Panc1 (cell line): ENCODE data around the gene PLPP4. TPM values are rescaled to one million over a fixed set of nuclear protein-coding genes. Genes with fewer than 3 reads are reported as not detected.

Source experiments
- ATAC-seq: fragments of 200-7000 bp; cut with Tn5 transposase; 2 replicates; pipeline ENCODE4 v1.9.1; 2020; ENCODE audit warnings: mild to moderate bottlenecking, moderate library complexity
- BruUV-seq: library from RNA; stranded (reverse); fragments of 400-500 nt; replicated peaks from 2 replicates; lab custom pipeline; 2021; lab: Mats Ljungman, UMichigan
- CTCF ChIA-PET: fragments of 300-600 bp; sonication (Branson Sonifier 250); formaldehyde crosslinking; loops from one replicate; lab custom pipeline; 2022; ENCODE audit warnings: antibody characterized with exemption; lab: Charles Lee
- POLR2A ChIA-PET: fragments of 300-600 bp; sonication (Branson Sonifier 250); formaldehyde crosslinking; loops from one replicate; lab custom pipeline; 2022; ENCODE audit warnings: antibody characterized with exemption; lab: Charles Lee
- DNase-seq: peaks from one replicate; pipeline ENCODE4 v3.0.0-alpha.2; 2010; ENCODE audit warnings: low read depth, low spot score
- H3K27ac ChIP-seq: 2 replicates; pipeline ENCODE4 v1.5.1; 2011; ENCODE audit warnings: mild to moderate bottlenecking, low read length, inconsistent platforms
- H3K27me3 ChIP-seq: fragments of 200-500 bp; sonication (Bioruptor generic); 2 replicates; pipeline ENCODE4 v1.6.0; 2014; ENCODE audit warnings: low read length, inconsistent platforms; ENCODE audit not compliant: control insufficient read depth, insufficient read depth
- H3K36me3 ChIP-seq: fragments of 200-500 bp; sonication (Bioruptor generic); 2 replicates; pipeline ENCODE4 v1.5.1; 2014; ENCODE audit warnings: inconsistent platforms, mild to moderate bottlenecking, low read length, moderate library complexity; ENCODE audit not compliant: control insufficient read depth, insufficient read depth
- H3K4me1 ChIP-seq: 2 replicates; pipeline ENCODE4 v1.5.1; 2011; ENCODE audit warnings: inconsistent platforms, mild to moderate bottlenecking, low read length, moderate library complexity; ENCODE audit not compliant: control insufficient read depth, insufficient read depth
- H3K4me3 ChIP-seq, 2 experiments: 2 replicates each; pipeline ENCODE4 v1.5.1; 2011 to 2012; ENCODE audit warnings: low read depth in 2 of 2, low read length in 2 of 2, mild to moderate bottlenecking in 2 of 2, inconsistent platforms in 1 of 2, moderate library complexity in 1 of 2
- H3K9me3 ChIP-seq: fragments of 200-500 bp; sonication (Bioruptor generic); 2 replicates; pipeline ENCODE4 v1.5.1; 2014; ENCODE audit warnings: low read depth, mild to moderate bottlenecking, inconsistent platforms, low read length, moderate library complexity; ENCODE audit not compliant: control insufficient read depth, insufficient read depth
- POLR2AphosphoS5 ChIP-seq: IDR thresholded peaks from 2 replicates; pipeline ENCODE4 v1.6.1; 2012; ENCODE audit warnings: mild to moderate bottlenecking, low read depth, low read length, moderate library complexity
- SIN3A ChIP-seq: IDR thresholded peaks from 2 replicates; pipeline ENCODE4 v1.6.1; 2012; ENCODE audit warnings: low read depth, mild to moderate bottlenecking, low read length, moderate library complexity, borderline replicate concordance; ENCODE audit not compliant: insufficient read depth
- TCF7L2 ChIP-seq: IDR thresholded peaks from 2 replicates; pipeline ENCODE4 v1.6.1; 2011; ENCODE audit warnings: mild to moderate bottlenecking, low read depth, low read length, inconsistent platforms
- in situ Hi-C: cut with HindIII; loops from 2 replicates; pipeline ENCODE4 v1.10.0; 2016; ENCODE audit warnings: low sequenced_read_pairs, low pct_unique_long_range_greater_than_20kb
- intact Hi-C: fragments of 100-400 bp; cut with micrococcal nuclease; formaldehyde crosslinking; loops from one replicate; pipeline ENCODE4 v1.10.0; 2022; ENCODE audit not compliant: unreplicated experiment
- total RNA-seq: library from RNA; stranded (reverse); gene quantifications from one replicate; pipeline ENCODE4 v1.2.1, GENCODE V29; 2021; ENCODE audit not compliant: unreplicated experiment
- TF ChIP-seq, protein P1 (sequence below): fragments of 450-650 bp; IDR thresholded peaks from 2 replicates; pipeline ENCODE4 v1.5.1; 2017; ENCODE audit warnings: mild to moderate bottlenecking
- TF ChIP-seq, protein P2 (sequence below), 2 experiments: IDR thresholded peaks; 2 replicates each; pipeline ENCODE4 v1.6.1; 2011 to 2012; ENCODE audit warnings: low read depth in 2 of 2, control low read depth in 1 of 2, low read length in 1 of 2, mild to moderate bottlenecking in 1 of 2, moderate library complexity in 1 of 2; ENCODE audit not compliant: insufficient read depth in 1 of 2

PLPP4 gene
- total RNA-seq, 1 experiment from 2014 or later = 0.18 TPM

DNA sequence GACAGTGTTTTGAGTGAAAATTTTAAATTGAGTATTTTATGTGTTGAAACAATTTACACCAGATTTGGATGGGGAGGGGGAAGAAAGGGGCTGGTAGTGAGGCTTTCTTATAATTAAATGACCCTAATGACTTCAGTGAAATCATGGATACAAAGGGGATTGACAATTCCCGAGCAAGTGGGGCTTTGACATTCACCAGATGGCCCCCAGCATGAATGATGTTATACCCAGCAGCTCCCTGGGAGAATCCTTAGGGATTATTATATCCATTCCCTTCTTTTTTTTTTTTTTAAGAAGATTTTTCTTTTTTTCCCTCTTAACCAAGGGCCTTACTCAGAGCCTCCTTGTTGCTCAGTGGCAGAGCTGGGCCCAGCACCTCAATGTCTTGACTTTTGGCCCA, 17.9 kb downstream of the PLPP4 start:
- ChIA-PET CTCF (no interaction called here), POLR2A (no interaction called here)
- intact Hi-C loops = no loop called here
- ATAC-seq (no peak), DNase-seq (no peak)
- Histone ChIP-seq H3K27ac (no peak overlapping the region), H3K9me3 (0 out of 2 replicates have a peak, but pooled peaks cover 4% of the 10 kb centered on the region), H3K4me3 (no peak overlapping the region), H3K4me1 (no peaks in the 10 kb centered on the region), H3K27me3 (no peaks in the 10 kb centered on the region), H3K36me3 (no peaks in the 10 kb centered on the region)
- in situ Hi-C loops = no loop called here
- TF ChIP-seq, protein P1, sequence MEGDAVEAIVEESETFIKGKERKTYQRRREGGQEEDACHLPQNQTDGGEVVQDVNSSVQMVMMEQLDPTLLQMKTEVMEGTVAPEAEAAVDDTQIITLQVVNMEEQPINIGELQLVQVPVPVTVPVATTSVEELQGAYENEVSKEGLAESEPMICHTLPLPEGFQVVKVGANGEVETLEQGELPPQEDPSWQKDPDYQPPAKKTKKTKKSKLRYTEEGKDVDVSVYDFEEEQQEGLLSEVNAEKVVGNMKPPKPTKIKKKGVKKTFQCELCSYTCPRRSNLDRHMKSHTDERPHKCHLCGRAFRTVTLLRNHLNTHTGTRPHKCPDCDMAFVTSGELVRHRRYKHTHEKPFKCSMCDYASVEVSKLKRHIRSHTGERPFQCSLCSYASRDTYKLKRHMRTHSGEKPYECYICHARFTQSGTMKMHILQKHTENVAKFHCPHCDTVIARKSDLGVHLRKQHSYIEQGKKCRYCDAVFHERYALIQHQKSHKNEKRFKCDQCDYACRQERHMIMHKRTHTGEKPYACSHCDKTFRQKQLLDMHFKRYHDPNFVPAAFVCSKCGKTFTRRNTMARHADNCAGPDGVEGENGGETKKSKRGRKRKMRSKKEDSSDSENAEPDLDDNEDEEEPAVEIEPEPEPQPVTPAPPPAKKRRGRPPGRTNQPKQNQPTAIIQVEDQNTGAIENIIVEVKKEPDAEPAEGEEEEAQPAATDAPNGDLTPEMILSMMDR = no peak
- TF ChIP-seq, protein P2, sequence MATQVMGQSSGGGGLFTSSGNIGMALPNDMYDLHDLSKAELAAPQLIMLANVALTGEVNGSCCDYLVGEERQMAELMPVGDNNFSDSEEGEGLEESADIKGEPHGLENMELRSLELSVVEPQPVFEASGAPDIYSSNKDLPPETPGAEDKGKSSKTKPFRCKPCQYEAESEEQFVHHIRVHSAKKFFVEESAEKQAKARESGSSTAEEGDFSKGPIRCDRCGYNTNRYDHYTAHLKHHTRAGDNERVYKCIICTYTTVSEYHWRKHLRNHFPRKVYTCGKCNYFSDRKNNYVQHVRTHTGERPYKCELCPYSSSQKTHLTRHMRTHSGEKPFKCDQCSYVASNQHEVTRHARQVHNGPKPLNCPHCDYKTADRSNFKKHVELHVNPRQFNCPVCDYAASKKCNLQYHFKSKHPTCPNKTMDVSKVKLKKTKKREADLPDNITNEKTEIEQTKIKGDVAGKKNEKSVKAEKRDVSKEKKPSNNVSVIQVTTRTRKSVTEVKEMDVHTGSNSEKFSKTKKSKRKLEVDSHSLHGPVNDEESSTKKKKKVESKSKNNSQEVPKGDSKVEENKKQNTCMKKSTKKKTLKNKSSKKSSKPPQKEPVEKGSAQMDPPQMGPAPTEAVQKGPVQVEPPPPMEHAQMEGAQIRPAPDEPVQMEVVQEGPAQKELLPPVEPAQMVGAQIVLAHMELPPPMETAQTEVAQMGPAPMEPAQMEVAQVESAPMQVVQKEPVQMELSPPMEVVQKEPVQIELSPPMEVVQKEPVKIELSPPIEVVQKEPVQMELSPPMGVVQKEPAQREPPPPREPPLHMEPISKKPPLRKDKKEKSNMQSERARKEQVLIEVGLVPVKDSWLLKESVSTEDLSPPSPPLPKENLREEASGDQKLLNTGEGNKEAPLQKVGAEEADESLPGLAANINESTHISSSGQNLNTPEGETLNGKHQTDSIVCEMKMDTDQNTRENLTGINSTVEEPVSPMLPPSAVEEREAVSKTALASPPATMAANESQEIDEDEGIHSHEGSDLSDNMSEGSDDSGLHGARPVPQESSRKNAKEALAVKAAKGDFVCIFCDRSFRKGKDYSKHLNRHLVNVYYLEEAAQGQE (IDR thresholded peaks at IDR 0.05; ENCODE audit: insufficient read depth in 1 of 2, low read depth in 2 of 2, low read length in 1 of 2) = no peak
- TF ChIP-seq TCF7L2 (no peak), POLR2AphosphoS5 (no peak), SIN3A (no peak)
- no TSS peak for BruUV-seq

DNA sequence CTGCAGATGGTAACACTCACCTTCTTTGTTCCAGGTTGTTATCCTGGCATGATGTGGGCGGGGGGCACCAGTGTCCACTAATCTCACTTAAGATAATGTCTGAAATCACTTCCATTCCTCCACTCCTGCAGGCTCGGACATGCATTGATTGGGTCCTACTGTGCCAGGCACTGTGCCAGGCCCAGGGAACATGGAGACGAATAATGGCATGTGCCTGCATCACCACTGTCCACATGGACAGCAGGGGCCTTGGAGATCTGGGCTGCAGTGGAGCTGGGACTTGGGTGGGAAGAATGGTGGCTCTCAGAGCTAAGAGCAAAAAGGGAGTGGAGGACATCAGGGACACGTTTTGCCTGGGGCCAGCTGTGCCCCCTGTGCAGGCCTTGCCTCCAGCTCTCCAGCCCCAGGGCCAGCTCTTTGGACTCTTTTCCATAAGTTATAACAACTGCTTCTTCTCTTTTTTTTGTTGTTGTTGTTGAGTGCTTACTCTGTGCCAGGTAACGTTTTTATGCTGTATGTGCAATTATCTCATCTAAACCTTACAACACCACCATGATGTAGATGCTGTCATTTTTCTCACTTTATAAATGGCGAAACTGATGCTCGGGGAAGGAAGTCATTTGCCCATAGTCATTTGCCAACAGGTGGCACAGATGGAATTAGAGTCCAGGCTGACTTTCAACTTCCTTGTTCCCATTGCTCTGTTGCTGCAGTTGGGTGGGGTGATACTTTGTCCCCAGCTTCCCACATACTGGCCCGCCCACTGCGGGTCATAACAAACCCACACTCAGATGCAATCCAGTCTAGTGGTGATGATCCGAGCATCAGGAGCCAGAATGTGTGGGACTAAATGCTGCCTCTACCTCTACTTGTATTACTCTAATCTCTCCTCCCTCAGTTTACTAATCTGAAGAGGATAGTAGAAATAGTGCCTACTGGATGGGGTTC, 19.1 kb downstream of the PLPP4 start:
- ChIA-PET CTCF (no interaction called here), POLR2A (no interaction called here)
- TF ChIP-seq, protein P1 = no peak
- TF ChIP-seq TCF7L2 = no peak

More for the DNA sequence above, 19.1 kb downstream of the PLPP4 start:
- in situ Hi-C loops (no loop called here), intact Hi-C loops (no loop called here)
- H3K9me3 ChIP-seq = no peaks in the 10 kb centered on the region
- H3K36me3 ChIP-seq = no peaks in the 10 kb centered on the region
- no peaks in the 10 kb centered on the region for H3K4me1 ChIP-seq
- DNase-seq (no peak), ATAC-seq (no peak)
- H3K4me3 ChIP-seq = no peak overlapping the region
- H3K27me3 ChIP-seq = no peaks in the 10 kb centered on the region
- no TSS peak for BruUV-seq
- H3K27ac ChIP-seq = no peak overlapping the region
